SIG-M5 treated with dmso at 0.1 percent for 504 hours (cell line): Measurements from ENCODE around the gene ERP44.
"Not testable (repeated sequence)": the region's sequence is repeated elsewhere in the genome, so short reads cannot be mapped to it uniquely, and the experiment has no call there.

Experiments
- DNase-seq: peaks from one replicate; lab custom pipeline; 2025; ENCODE audit not compliant: unreplicated experiment; lab: John Stamatoyannopoulos, UW

The ERP44 gene

DNA sequence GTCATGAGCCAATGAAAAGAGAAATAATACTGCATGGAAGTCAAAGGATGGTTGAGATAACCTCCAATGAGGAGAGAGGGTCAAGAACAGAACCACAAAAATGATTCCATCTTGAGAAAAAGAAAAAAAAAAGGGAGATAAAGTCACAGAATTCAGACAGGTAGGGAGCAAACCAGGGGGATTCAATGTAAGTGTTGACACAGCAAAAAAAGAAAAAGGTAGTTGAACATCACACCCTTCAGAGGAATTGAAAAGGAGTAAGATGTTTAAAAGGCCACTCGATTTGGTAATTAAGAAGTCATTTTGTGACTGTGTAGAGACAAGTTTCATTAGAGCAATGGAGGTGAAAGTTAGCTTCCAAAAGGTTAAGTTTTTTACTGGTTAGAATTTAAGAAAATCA, 79.3 kb downstream of the ERP44 start:
- DNase-seq: no peak

GRCh38 chr9:100014846-100015245, 84.0 kb downstream of the ERP44 start:
- no peak for DNase-seq

GRCh38 chr9:100013573-100013972, 85.2 kb downstream of the ERP44 start:
- DNase-seq: no peak

- DNase-seq: no peak
These were observed 86.5 kb downstream of the ERP44 start for GRCh38 chr9:100012279-100012678.

GRCh38 chr9:100011062-100011681, 87.6 kb downstream of the ERP44 start:
- DNase-seq: peak; percentile 72

- no peak for DNase-seq
These were observed 99.0 kb downstream of the ERP44 start for GRCh38 chr9:99999797-100000196.

- DNase-seq: no peak
These were observed 99.9 kb downstream of the ERP44 start for GRCh38 chr9:99998866-99999265.

DNA sequence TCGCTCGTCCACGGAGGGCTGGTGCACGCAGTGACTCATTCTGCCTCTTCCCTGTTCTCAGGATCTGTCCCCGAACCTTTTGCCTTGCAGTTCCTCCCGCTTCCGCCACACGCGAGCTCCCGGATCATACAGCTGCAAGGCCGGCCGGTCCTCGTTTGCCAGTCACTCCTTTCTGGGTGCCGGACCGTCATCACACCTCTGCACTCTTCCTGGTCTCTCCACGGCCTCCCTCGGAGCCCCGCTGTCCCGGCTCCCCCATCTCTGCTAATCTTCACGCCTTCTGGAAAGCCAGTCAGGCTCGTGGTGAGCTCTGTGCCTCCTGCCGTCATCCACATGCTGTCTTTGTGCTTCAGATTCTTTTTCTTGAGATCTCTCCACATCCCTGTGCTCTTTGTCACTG, 100.5 kb downstream of the ERP44 start:
- DNase-seq: no peak

DNA sequence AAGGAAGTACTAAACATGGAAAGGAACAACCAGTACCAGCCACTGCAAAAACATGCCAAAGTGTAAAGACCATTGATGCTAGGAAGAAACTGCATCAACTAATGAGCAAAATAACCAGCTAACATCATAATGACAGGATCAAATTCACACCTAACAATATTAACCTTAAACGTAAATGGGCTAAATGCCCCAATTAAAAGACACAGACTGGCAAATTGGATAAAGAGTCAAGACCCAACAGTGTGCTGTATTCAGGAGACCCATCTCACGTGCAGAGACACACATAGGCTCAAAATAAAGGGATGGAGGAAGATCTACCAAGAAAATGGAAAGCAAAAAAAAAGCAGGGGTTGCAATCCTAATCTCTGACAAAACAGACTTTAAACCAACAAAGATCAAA, 108.3 kb downstream of the ERP44 start:
- not testable (repeated sequence) for DNase-seq

DNA sequence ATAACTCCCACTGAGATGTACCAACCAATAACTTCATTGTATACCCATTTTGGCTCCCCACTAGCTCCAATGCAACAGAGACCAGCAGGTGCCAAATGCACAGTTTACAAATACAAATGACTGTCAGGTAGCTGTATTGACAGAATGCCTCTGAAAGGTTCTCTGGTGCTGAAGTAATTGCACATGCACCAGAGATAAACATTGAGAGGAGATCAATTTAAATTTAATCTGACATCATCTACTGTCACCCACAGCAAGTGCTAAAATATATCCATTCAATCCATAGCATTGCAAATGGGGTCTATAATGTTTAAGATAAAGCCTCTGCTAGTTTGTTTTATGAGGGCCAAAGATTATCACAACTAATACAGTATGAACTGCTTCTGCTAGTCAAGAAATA, 112.2 kb downstream of the ERP44 start:
- no peak for DNase-seq

DNA sequence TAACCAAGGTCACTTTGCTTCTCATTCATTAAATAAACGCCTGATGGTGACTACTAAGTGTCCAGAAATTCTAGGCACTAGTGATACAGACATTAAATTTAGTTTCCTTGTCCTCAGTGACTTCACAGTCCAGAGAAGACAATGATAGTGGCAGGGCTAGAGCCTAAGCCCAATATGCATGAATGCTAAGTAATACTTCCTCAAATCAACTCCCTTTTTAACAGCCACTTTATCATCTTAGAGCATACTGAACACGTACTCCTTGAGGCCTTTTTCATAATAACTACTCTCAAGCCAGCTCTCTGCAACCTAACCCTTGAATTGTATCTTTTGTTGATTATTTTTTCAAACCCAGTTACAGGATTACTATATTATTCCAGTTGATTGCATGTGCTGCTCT, 118.2 kb downstream of the ERP44 start:
- no peak for DNase-seq

DNA sequence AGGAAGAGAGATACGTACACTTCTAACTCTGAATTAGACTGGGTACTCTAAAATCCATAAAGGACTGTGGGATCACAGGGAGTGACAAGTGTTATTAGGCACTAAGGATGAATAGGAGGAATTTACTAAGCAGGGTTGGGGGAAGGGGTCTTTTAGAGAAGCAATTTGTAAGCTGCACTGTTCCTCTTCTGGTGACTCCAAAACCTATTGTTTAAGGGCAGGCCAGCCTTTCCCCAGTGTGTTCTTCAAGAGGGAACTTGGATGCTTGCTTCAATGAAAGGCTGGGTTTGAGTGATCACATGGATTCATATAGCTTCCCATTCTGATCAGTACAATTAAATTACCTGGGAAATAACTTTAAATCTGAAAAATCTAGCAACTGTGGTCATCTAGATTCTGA, 120.6 kb downstream of the ERP44 start:
- no peak for DNase-seq

DNA sequence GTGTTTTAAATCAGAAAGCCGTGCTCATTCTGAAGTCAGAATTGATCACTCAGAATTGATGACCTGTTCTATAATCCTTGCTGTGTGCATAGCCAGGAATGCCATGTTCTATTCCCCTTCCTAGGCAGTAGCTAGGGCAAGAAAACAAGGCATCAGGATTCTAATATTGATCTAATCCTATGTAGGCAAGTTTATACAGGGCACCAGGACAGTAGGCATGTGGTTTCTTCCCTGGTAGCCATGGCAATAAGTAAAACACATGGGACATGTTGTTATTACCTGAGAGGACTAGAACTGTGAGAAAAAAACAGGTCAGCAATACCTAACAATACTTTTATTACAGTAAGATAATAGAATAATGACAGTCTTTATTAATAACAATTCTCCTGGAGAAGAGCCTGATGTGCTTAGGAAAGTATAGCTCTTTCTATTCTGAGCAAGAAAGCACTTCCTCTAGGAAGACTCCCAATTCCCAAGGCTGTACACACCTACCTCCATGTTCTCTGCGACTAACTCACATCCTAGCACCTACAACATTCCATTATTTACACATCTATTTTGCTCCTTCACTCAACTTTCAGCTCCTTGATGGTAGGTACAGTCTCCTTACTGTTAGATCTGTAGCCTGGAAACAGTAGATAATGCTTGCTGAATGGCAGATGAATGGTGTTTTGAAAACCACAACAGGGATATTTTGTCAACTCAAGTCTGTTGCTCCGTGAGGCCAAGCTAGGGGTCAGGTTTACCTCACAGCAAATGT, 121.6 kb downstream of the ERP44 start:
- no peak for DNase-seq

- DNase-seq: no peak
These were observed 125.3 kb downstream of the ERP44 start for GRCh38 chr9:99973455-99973854.

GRCh38 chr9:99971410-99971809, 127.4 kb downstream of the ERP44 start:
- peak; percentile 7 for DNase-seq

GRCh38 chr9:99970481-99970880, 128.3 kb downstream of the ERP44 start:
- no peak for DNase-seq

- no peak for DNase-seq
These were observed 131.3 kb downstream of the ERP44 start for GRCh38 chr9:99967457-99967856.

DNA sequence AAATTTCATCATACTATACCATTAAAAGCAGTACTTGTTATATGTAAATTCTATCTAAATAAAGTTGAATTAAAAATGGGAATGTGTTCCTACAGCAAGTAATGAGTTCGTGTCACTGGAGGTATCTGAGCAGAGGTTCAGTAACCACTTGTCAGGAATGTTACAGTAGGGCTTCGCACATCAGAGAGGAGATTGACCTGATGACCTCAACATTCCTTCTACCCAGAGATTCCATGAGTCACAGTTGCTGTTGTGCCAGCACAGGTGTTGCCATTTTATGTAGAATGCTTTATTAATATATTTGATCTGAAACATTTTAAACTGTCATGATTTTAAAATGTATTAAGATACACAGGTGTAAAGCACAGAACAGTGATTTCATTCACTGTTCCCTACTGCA, 132.1 kb downstream of the ERP44 start:
- DNase-seq: no peak

DNA sequence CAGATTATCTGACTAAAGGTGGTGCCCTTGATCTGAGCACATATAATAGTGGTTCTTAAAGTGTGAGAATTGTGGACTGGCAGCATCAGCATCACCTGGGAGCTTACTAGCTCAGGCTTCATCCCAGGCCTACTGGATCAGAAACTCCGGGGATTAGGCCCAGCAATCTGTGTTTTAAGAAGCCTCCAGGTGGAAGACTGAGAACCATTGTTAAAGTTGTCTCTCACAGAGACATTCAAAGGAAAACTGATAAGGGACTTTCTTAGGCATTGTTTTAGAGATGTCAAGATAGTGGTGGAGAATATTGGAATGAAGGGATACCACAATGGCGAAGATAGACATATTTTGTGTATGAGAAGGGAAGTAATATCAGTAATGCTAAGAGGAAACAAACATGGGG, 132.8 kb downstream of the ERP44 start:
- no peak for DNase-seq

DNA sequence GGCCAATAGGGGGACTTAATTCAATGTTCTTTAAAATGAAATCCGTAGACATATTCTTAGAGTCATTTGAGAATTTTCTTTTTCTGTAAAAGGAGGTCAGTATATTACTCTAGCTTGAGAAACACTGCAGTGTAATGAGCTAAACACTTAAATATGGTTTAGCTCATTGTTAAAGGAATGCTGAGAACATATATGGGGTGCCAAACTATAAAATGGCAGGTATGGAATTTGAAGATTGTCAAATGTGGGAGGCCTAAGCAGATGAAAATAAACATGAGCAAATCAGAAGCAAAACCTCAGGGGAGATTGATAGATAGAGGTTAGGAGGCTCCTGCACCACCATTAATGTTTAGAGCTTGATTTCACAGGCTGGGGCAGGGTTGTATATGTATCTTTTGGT, 134.5 kb downstream of the ERP44 start:
- DNase-seq: no peak

- DNase-seq: no peak
These were observed 136.0 kb downstream of the ERP44 start for GRCh38 chr9:99962680-99963261.

DNA sequence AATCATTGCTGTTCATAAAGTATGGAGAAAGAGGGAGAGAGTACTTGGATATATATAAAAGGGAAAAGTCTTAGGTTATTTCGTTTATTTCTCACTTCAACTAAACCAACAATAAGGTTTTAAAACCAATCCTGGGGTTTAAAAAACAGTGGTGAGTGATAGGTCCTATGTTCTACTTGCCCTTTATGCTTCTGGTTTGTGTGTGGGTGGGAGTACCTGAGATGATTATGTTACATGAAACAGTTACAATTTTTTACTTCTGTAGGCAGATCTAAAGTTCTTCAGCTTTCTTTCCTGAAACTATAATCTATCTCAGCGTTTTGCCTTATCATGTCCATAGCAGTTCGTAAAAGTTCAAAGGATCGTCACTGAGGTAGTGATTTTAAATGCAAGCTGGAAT, 143.2 kb downstream of the ERP44 start:
- no peak for DNase-seq

DNA sequence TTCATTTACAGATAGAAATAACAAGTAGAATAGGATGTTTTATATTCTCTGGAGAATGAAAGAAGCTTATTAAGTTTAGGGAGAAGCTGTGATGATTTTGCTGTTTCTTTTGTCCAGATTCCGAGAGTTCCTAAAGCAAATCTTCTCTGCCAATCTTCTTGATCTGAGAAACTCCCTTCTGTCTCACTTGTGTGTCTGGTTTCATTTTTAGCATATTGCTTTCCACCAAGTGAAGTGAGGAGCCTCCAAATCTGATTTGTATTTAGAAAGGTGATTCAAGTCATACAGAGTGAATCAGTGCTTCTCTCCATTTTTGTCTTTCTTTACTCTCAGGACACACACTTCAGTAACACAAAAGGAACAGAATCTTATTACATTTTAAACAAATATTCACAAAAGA, 144.0 kb downstream of the ERP44 start:
- no peak for DNase-seq
